NCI-H748 (cell line): ENCODE results near the gene DCAKD.

ENCODE experiments used
- DNase-seq: peaks from one replicate; lab custom pipeline; 2025; ENCODE audit not compliant: unreplicated experiment; lab: John Stamatoyannopoulos, UW

The DCAKD gene

GRCh38 chr17:45004388-45004787 is 47.0 kb downstream of the DCAKD start:
- no peak for DNase-seq

GRCh38 chr17:45003877-45004276 is 47.6 kb downstream of the DCAKD start:
- no peak for DNase-seq

- DNase-seq: no peak
Observed at GRCh38 chr17:45001310-45001709, 50.1 kb downstream of the DCAKD start.

- no peak for DNase-seq
Observed at GRCh38 chr17:44999433-44999832, 52.0 kb downstream of the DCAKD start.

- DNase-seq: no peak
Observed at GRCh38 chr17:44998646-44999045, 52.8 kb downstream of the DCAKD start.

- DNase-seq: no peak
Observed at GRCh38 chr17:44997733-44998520, 53.5 kb downstream of the DCAKD start.

GRCh38 chr17:44996304-44996703 is 55.1 kb downstream of the DCAKD start:
- DNase-seq: no peak

GRCh38 chr17:44995436-44996001 is 55.9 kb downstream of the DCAKD start:
- no peak for DNase-seq

- no peak for DNase-seq
Observed at GRCh38 chr17:44992242-44992939, 59.0 kb downstream of the DCAKD start.

- DNase-seq: no peak
Observed at GRCh38 chr17:44990994-44991393, 60.4 kb downstream of the DCAKD start.

GRCh38 chr17:44989552-44990138 is 61.8 kb downstream of the DCAKD start:
- DNase-seq: no peak

- no peak for DNase-seq
Observed at GRCh38 chr17:44988044-44988942, 63.1 kb downstream of the DCAKD start.

- no peak for DNase-seq
Observed at GRCh38 chr17:44983563-44983962, 67.9 kb downstream of the DCAKD start.

- no peak for DNase-seq
Observed at GRCh38 chr17:44982113-44982702, 69.2 kb downstream of the DCAKD start.

GRCh38 chr17:44981221-44981968 is 70.0 kb downstream of the DCAKD start:
- peak; percentile 28 for DNase-seq

GRCh38 chr17:44979426-44979995 is 71.9 kb downstream of the DCAKD start:
- peak; percentile 10 for DNase-seq

GRCh38 chr17:44978807-44979206 is 72.6 kb downstream of the DCAKD start:
- DNase-seq: no peak

GRCh38 chr17:44977814-44978550 is 73.5 kb downstream of the DCAKD start:
- no peak for DNase-seq

GRCh38 chr17:44977065-44977464 is 74.4 kb downstream of the DCAKD start:
- no peak for DNase-seq
